HEK293 (cell line): ENCODE measurements around the gene TXNRD2.

Experiments
- BCL6B ChIP-seq: fragments of 450-650 bp; formaldehyde crosslinking; IDR thresholded peaks from 2 replicates; pipeline ENCODE4 v1.5.1; 2017; ENCODE audit warnings: missing biosample characterization, missing genetic modification characterization
- GLI4 ChIP-seq: fragments of 450-650 bp; formaldehyde crosslinking; IDR thresholded peaks from 2 replicates; pipeline ENCODE4 v1.5.1; 2016; ENCODE audit warnings: missing biosample characterization, missing genetic modification characterization
- KLF7 ChIP-seq: fragments of 450-650 bp; formaldehyde crosslinking; IDR thresholded peaks from 2 replicates; pipeline ENCODE4 v1.5.1; 2016; ENCODE audit warnings: missing biosample characterization, missing genetic modification characterization, borderline replicate concordance
- MEIS1 ChIP-seq: sonication (generic); formaldehyde crosslinking; IDR thresholded peaks from 2 replicates; pipeline ENCODE4 v1.8.1; 2022; ENCODE audit warnings: missing genetic modification reagents, mild to moderate bottlenecking, borderline replicate concordance
- OSR2 ChIP-seq: fragments of 450-650 bp; formaldehyde crosslinking; IDR thresholded peaks from 2 replicates; pipeline ENCODE4 v1.5.1; 2016; ENCODE audit warnings: missing biosample characterization, missing genetic modification characterization
- PATZ1 ChIP-seq: fragments of 450-650 bp; formaldehyde crosslinking; IDR thresholded peaks from 2 replicates; pipeline ENCODE4 v1.5.1; 2016; ENCODE audit warnings: missing biosample characterization, missing genetic modification characterization
- ZBTB10 ChIP-seq: fragments of 450-650 bp; formaldehyde crosslinking; IDR thresholded peaks from 2 replicates; pipeline ENCODE4 v1.5.1; 2016; ENCODE audit warnings: missing biosample characterization, missing genetic modification characterization
- ZBTB20 ChIP-seq: fragments of 450-650 bp; formaldehyde crosslinking; IDR thresholded peaks from 2 replicates; pipeline ENCODE4 v1.5.1; 2016; ENCODE audit warnings: missing biosample characterization, missing genetic modification characterization
- ZBTB26 ChIP-seq: fragments of 450-650 bp; formaldehyde crosslinking; optimal IDR thresholded peaks from 2 replicates; pipeline ENCODE3; 2016; ENCODE audit warnings: missing biosample characterization, mild to moderate bottlenecking, missing genetic modification characterization
- ZFHX2 ChIP-seq: fragments of 450-650 bp; formaldehyde crosslinking; conservative IDR thresholded peaks from 2 replicates; pipeline ENCODE4 v1.5.1; 2016; ENCODE audit warnings: missing biosample characterization, missing genetic modification characterization
- ZNF292 ChIP-seq: fragments of 450-650 bp; formaldehyde crosslinking; IDR thresholded peaks from 2 replicates; pipeline ENCODE4 v1.5.1; 2016; ENCODE audit warnings: low read depth, missing biosample characterization, missing genetic modification characterization, borderline replicate concordance
- ZNF335 ChIP-seq: fragments of 450-650 bp; formaldehyde crosslinking; conservative IDR thresholded peaks from 2 replicates; pipeline ENCODE4 v1.5.1; 2016; ENCODE audit warnings: missing biosample characterization, missing genetic modification characterization
- ZNF513 ChIP-seq: fragments of 450-650 bp; IDR thresholded peaks from 2 replicates; pipeline ENCODE4 v1.5.1; 2018; ENCODE audit warnings: missing biosample characterization, missing genetic modification characterization
- ZNF521 ChIP-seq: fragments of 450-650 bp; formaldehyde crosslinking; IDR thresholded peaks from 2 replicates; pipeline ENCODE4 v1.5.1; 2017; ENCODE audit warnings: missing biosample characterization, mild to moderate bottlenecking, missing genetic modification characterization
- ZNF623 ChIP-seq: fragments of 450-650 bp; formaldehyde crosslinking; IDR thresholded peaks from 2 replicates; pipeline ENCODE4 v1.5.1; 2016; ENCODE audit warnings: missing biosample characterization, missing genetic modification characterization
- ZNF645 ChIP-seq: fragments of 450-650 bp; formaldehyde crosslinking; IDR thresholded peaks from 2 replicates; pipeline ENCODE4; 2016; ENCODE audit warnings: missing biosample characterization, missing genetic modification characterization
- ZNF692 ChIP-seq: fragments of 450-650 bp; formaldehyde crosslinking; IDR thresholded peaks from 2 replicates; pipeline ENCODE4 v1.5.1; 2016; ENCODE audit warnings: missing biosample characterization, missing genetic modification characterization

TXNRD2 gene

GRCh38 chr22:19941365-19942082 is at the start of gene TXNRD2, which contains the start of gene COMT (continued):
- 0 out of 2 replicates have a peak, but pooled peaks have one; percentile 30 for TF ChIP-seq ZBTB10 (tag by site-specific recombination)
- TF ChIP-seq ZNF513 (tag by site-specific recombination) = 0 out of 2 replicates have a peak, but pooled peaks have one; percentile 29
- TF ChIP-seq OSR2 (tag by site-specific recombination) = 0 out of 2 replicates have a peak, but pooled peaks have one; percentile 20
- TF ChIP-seq ZNF692 (tag by site-specific recombination) = 0 out of 2 replicates have a peak, but pooled peaks have one; percentile 44
- TF ChIP-seq MEIS1 (CRISPR knock-in tag) = no peak
- TF ChIP-seq ZFHX2 = no peak; the same call in 1 of the 2 replicates
- peak; percentile 89 for TF ChIP-seq ZBTB20 (tag by site-specific recombination)
- TF ChIP-seq ZNF521 (tag by site-specific recombination) = no peak
- no peak for TF ChIP-seq ZNF645
- TF ChIP-seq ZNF292 (tag by site-specific recombination) = no peak
- TF ChIP-seq BCL6B = no peak
- peak; percentile 72 for TF ChIP-seq ZNF335 (tag by site-specific recombination)
- TF ChIP-seq KLF7 (tag by site-specific recombination) = peak; percentile 40; the same call in 1 of the 2 replicates
- TF ChIP-seq ZNF623 = no peak
- TF ChIP-seq PATZ1 (tag by site-specific recombination) = peak; percentile 51; the same call in 1 of the 2 replicates
- TF ChIP-seq ZBTB26 (tag by site-specific recombination) = peak; percentile 41
- no peak for TF ChIP-seq GLI4 (tag by site-specific recombination)
- TF ChIP-seq, all 188 proteins: peak for 21
